GM13977 (cell line): ENCODE results near the gene CDT1.

Experiments
- DNase-seq: peaks from one replicate; pipeline ENCODE4 v3.0.0; 2012; ENCODE audit warnings: low spot score
- in situ Hi-C: fragments of 300-500 bp; cut with MboI; formaldehyde crosslinking; loops from one replicate; pipeline ENCODE4 v1.12.0; 2022; ENCODE audit warnings: low sequenced_read_pairs, low pct_unique_long_range_greater_than_20kb, mixed read lengths, inconsistent platforms; ENCODE audit not compliant: unreplicated experiment
- TF ChIP-seq, protein P1 (sequence below): IDR thresholded peaks from 2 replicates; pipeline ENCODE4 v1.5.1; 2012; ENCODE audit warnings: mild to moderate bottlenecking, control low read depth; ENCODE audit not compliant: insufficient read depth; ENCODE audit errors: extremely low read depth, missing control alignments

CDT1 gene

DNA sequence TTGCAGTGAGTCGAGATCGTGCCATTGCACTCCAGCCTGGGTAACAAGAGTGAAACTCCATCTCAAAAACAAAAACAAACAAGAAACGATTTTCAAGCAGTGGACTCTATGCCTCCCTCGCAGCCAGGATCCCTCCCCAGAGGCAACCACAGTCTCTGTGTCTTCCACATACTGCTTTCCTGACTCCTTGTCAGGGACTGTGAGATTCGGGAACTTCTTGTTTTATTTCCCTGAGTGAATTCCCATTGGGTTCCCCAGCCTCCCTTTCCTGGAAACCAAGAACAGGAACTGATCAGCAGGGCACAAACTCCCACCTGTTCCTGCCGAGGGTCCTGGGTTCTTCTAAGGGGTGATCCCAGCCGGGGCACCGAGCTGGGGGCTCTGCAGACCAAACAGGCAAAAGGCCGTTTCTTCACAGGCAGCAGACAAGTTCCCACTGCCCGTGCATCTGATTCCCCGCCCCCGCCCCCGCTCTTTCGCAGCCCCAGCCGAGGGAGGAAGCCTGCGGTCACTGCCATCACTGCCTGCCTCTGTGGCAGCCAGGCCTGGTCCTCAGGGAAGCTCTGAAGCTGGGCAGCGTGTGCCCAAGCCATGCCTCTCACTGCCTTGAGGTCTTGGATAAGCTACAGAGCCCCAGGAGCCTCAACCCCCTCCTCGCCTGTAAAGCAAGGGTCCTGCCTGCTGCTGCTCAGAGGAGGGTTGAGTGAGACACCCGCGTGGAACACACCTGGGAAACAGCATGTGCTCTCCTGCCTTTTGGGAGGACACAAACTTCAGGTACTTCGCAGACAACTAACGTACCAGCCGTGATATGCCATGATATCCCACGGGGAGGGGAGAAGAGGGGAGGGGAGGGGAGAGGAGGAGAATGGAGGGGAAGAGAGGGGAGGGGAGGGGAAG, 13.0 kb upstream of the CDT1 start:
- TF ChIP-seq, protein P1, sequence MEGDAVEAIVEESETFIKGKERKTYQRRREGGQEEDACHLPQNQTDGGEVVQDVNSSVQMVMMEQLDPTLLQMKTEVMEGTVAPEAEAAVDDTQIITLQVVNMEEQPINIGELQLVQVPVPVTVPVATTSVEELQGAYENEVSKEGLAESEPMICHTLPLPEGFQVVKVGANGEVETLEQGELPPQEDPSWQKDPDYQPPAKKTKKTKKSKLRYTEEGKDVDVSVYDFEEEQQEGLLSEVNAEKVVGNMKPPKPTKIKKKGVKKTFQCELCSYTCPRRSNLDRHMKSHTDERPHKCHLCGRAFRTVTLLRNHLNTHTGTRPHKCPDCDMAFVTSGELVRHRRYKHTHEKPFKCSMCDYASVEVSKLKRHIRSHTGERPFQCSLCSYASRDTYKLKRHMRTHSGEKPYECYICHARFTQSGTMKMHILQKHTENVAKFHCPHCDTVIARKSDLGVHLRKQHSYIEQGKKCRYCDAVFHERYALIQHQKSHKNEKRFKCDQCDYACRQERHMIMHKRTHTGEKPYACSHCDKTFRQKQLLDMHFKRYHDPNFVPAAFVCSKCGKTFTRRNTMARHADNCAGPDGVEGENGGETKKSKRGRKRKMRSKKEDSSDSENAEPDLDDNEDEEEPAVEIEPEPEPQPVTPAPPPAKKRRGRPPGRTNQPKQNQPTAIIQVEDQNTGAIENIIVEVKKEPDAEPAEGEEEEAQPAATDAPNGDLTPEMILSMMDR = no peak
- no peak for DNase-seq
- in situ Hi-C loops = no loop called here

DNA sequence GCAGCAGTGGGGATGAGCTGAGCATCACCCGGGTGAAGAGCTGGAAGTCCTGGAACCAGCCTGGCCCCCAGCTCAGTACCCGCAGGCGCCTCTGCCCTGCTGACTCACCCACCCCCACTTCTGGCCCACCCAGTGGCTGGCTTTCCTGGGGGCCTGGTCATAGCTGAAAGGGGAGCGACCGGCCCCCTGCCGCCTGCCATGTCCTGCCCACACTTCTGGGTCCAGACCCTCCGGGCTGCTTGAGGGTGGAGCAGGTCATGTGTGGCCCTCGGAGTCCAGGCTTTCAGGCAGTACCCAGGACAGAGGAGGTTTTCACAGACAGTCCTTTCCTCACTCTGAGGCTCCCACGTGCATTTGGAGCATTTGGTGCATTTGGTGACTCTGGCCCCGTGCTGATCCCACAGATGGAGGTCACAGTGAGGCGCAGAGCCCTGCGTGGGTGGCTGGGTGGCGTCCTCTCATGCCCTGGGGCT, 11.5 kb upstream of the CDT1 start:
- DNase-seq = no peak
- TF ChIP-seq, protein P1 = no peak
- in situ Hi-C loops = no loop called here

DNA sequence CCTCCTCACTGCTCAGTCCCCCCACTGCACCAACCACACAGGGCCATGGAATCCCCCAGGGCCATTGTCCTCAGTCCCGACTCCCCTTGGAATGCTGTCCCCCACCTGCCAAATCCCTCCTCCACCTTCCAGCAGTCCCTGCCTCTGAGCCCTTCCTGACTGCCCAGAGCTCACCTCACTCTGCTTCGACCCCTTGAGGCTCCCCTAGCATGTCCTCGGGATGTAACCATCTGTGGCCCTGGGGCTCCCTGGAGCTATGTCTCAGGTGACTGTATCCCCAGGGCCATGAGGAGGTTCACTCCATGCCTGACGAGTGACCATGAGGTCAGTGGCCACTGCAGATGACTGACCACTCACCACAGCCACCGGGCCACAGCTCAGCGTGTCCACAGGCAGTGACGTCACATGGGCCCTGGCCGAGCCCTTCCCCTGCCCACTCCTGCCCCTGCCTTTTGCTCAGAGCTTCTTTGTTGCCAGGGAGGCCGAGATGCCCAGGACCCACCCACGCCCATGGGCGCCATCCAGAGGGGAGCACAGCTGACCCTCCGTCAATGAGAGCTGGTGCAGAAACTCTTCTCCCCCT, 10.8 kb upstream of the CDT1 start:
- no peak for DNase-seq
- in situ Hi-C loops = no loop called here
- TF ChIP-seq, protein P1 = no peak

DNA sequence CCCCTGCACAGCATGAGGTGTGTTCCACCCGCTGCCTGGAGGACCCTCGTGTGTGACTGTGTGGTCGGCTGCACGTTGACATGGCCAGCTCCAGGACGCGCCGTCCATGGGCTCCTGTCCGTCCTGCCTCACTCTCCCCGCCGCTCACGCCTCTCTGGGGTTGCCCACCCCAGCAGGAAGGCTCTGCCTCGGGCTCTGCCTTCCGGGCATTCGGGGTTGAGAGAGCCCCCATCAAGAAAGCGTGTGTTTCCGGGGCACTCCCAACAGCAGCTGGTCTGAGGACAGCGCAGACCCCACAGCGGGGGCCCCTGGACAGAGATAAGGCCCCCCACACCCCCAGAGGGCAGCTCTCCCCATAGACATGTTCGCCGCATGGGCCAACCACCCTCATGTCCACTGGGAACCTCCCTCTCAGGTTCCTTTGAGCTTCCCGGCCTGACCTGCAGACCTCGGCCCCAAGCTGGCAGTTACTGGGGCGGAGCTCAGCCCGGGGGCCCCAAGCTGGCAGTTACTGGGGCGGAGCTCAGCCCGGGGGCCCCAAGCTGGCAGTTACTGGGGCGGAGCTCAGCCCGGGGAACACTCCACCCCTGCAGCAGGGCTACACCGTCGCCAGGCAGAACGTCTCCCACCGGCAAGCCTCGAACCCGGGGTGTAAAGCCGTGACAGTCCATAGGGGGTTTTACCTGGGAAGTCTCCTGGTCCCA, 10.2 kb upstream of the CDT1 start:
- DNase-seq = no peak
- in situ Hi-C loops = no loop called here
- TF ChIP-seq, protein P1 = no peak

DNA sequence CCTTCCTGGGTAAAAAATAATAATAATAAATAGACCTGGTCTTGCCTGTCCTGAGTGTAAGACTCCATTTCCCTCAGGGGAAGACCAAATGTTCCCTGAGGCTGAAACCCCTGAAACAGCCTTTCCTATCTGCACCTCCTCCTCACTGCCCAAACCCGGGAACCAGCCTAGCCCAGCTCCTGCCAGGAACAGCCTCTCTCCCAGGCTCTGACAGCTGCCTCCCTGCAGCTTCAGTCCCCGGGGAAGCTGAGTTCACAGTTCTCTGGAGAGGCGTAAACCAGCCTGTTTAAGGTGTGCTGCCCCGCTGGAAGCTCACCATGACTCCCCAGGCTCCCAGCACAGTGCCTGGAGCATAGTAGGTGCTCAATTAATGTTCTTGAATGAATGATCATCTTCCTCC, 7.3 kb upstream of the CDT1 start:
- in situ Hi-C loops = no loop called here
- TF ChIP-seq, protein P1 = no peak
- no peak for DNase-seq

DNA sequence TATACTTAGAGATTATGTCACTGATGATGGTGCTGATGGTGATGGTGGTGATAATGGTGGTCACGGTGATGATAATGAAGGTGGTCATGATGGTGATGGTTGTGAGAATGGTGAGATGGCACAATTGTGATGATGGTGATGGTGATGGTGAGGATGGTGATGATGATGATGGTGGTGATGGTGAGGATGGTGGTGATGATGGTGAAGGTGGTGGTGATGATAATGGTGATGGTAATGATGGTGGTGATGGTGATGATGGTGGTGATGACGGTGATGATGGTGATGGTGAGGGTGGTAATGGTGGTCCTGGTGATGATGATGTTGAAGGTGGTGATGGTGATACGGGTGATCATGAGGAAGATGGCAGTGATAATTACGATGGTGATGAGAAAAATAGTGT, 5.5 kb upstream of the CDT1 start:
- no peak for DNase-seq
- TF ChIP-seq, protein P1 = no peak
- in situ Hi-C loops = no loop called here
